GM19238 (cell line): ENCODE results near the gene KRT25.
"Not testable (repeated sequence)": the region's sequence is repeated elsewhere in the genome, so short reads cannot be mapped to it uniquely, and the experiment has no call there.

ENCODE experiments used
- DNase-seq: peaks from one replicate; pipeline ENCODE4 v3.0.0; 2011; ENCODE audit warnings: low spot score; ENCODE audit not compliant: insufficient read length

KRT25 gene

GRCh38 chr17:40753804-40754203, 1.3 kb downstream of the KRT25 start:
- no peak for DNase-seq

GRCh38 chr17:40751065-40751464, 4.1 kb downstream of the KRT25 start:
- no peak for DNase-seq

GRCh38 chr17:40750391-40750790, 4.7 kb downstream of the KRT25 start:
- DNase-seq = no peak

- DNase-seq = not testable (repeated sequence)
Measured at GRCh38 chr17:40748666-40749065, 6.5 kb downstream of the KRT25 start.

GRCh38 chr17:40738553-40738952, 16.6 kb downstream of the KRT25 start:
- no peak for DNase-seq

- no peak for DNase-seq
Measured at GRCh38 chr17:40735016-40735415, 20.1 kb downstream of the KRT25 start.

- DNase-seq = no peak
Measured at GRCh38 chr17:40734018-40734417, 21.1 kb downstream of the KRT25 start.

GRCh38 chr17:40730970-40731369, 24.2 kb downstream of the KRT25 start:
- no peak for DNase-seq

- no peak for DNase-seq
Measured at GRCh38 chr17:40727447-40728231, 27.5 kb downstream of the KRT25 start.

- no peak for DNase-seq
Measured at GRCh38 chr17:40726919-40727318, 28.2 kb downstream of the KRT25 start.

GRCh38 chr17:40724656-40725055, 30.5 kb downstream of the KRT25 start:
- DNase-seq = no peak

- DNase-seq = no peak
Measured at GRCh38 chr17:40722241-40722640, 32.9 kb downstream of the KRT25 start.

GRCh38 chr17:40720899-40721298, 34.2 kb downstream of the KRT25 start:
- no peak for DNase-seq

GRCh38 chr17:40718930-40719329, 36.2 kb downstream of the KRT25 start:
- no peak for DNase-seq

- DNase-seq = no peak
Measured at GRCh38 chr17:40717776-40718175, 37.4 kb downstream of the KRT25 start.

GRCh38 chr17:40714473-40714872, 40.7 kb downstream of the KRT25 start:
- no peak for DNase-seq

- DNase-seq = no peak
Measured at GRCh38 chr17:40707745-40708144, 47.4 kb downstream of the KRT25 start.

- no peak for DNase-seq
Measured at GRCh38 chr17:40705584-40705983, 49.5 kb downstream of the KRT25 start.

- no peak for DNase-seq
Measured at GRCh38 chr17:40703652-40704051, 51.5 kb downstream of the KRT25 start, which contains the start of gene KRT24. Gene KRT24 (minus strand): TSS chr17:40703752. CDS start chr17:40703693, 59 bp downstream.

- DNase-seq = no peak
Measured at GRCh38 chr17:40702271-40702670, 52.9 kb downstream of the KRT25 start.

GRCh38 chr17:40699853-40700252, 55.3 kb downstream of the KRT25 start:
- no peak for DNase-seq

GRCh38 chr17:40699371-40699770, 55.8 kb downstream of the KRT25 start:
- DNase-seq = no peak
